ENCODE data around the gene TNS4.

DNA sequence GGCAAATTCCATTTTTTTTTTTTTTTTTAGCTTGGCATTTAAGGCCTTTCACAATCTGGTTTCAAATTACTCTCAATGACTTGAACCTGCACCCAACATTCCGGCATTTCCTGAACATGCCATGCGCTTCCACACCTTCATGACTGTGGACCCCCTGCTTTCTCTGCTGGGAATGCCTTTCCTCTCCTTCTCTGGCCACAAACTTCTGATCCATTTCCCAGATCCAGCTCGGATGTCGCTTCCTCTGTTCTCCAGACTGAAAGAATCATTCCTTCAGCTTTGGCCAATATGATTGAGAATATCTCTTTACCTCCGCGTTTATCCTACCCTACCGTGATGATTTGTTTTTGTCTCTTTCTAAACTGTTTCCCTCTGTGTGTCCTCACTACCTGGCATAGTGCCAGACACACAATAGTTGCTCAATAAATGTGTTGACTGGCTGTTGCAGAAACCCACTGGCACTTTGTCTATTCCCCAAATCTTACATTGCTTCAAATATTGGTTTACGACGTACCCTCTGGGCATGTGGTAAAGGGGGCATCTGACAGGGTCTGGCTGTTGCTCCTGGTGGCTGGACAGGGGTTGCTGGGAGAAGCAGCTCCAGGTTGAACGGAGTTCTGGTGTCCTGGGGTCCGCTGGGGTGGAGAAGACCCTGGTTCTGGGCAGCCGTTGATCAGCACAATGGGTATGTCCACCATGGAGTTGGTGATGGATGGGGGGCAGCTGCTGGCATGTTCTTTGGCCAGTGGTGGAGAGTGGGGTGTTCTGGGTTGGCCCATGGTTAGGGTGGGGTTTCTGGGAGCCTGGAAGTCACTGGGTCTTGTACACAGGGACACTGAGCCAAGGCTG lies 14.7 kb downstream of the TNS4 start:
- no peak for TF ChIP-seq CTCF (IDR thresholded peaks at IDR 0.05)
- no peak for TF ChIP-seq EZH2 (IDR thresholded peaks at IDR 0.05)
- TF ChIP-seq EZH2phosphoT487 (IDR thresholded peaks at IDR 0.05) = no peak
